ENCODE data around the gene KRTAP12-3. TPM values are rescaled to one million over a fixed set of nuclear protein-coding genes. Genes with fewer than 3 reads are reported as not detected.

The KRTAP12-3 gene
- total RNA-seq, 2 donors from 2014 or later, result not detected

- no peaks in the 10 kb centered on the region for H3K27me3 ChIP-seq (replicated peaks; ENCODE audit: insufficient read depth)
- no peak overlapping the region for H3K4me3 ChIP-seq
- H3K9me3 ChIP-seq, result no peaks in the 10 kb centered on the region
- H3K36me3 ChIP-seq, result no peaks in the 10 kb centered on the region
- no peak overlapping the region for H3K27ac ChIP-seq
- TF ChIP-seq POLR2AphosphoS5 (IDR thresholded peaks at IDR 0.05) (no peak), POLR2A (IDR thresholded peaks at IDR 0.05) (no peak), CTCF (IDR thresholded peaks at IDR 0.05) (no peak)
- no peak for DNase-seq (ENCODE audit: low spot score)
- intact Hi-C loops (cut with DNase I), result no loop called here
- no peaks in the 10 kb centered on the region for H3K4me1 ChIP-seq (replicated peaks)
- 80% methylated on average over 8 of the region's 8 CpGs for WGBS
Observed at GRCh38 chr21:44615466-44615865, 42.3 kb upstream of the KRTAP12-3 start.

- no peak for DNase-seq (ENCODE audit: low spot score)
- WGBS, result 73% methylated on average over 16 of the region's 17 CpGs
- no peaks in the 10 kb centered on the region for H3K9me3 ChIP-seq
- no peak for TF ChIP-seq POLR2AphosphoS5 (IDR thresholded peaks at IDR 0.05)
- TF ChIP-seq CTCF (IDR thresholded peaks at IDR 0.05), result no peak
- no peak for TF ChIP-seq POLR2A (IDR thresholded peaks at IDR 0.05)
- no peak overlapping the region for H3K27ac ChIP-seq
- no peaks in the 10 kb centered on the region for H3K4me1 ChIP-seq (replicated peaks)
- H3K36me3 ChIP-seq, result no peaks in the 10 kb centered on the region
- H3K27me3 ChIP-seq (replicated peaks; ENCODE audit: insufficient read depth), result no peaks in the 10 kb centered on the region
- intact Hi-C loops (cut with DNase I), result no loop called here
- H3K4me3 ChIP-seq, result no peak overlapping the region
Observed at GRCh38 chr21:44615911-44616590, 41.7 kb upstream of the KRTAP12-3 start.

GRCh38 chr21:44616591-44616926 is 41.2 kb upstream of the KRTAP12-3 start:
- H3K27ac ChIP-seq, result no peak overlapping the region
- H3K4me1 ChIP-seq (replicated peaks), result no peaks in the 10 kb centered on the region
- 51% methylated on average over 16 of the region's 16 CpGs for WGBS
- no peaks in the 10 kb centered on the region for H3K27me3 ChIP-seq (replicated peaks; ENCODE audit: insufficient read depth)
- DNase-seq (ENCODE audit: low spot score), result no peak
- no peak overlapping the region for H3K4me3 ChIP-seq
- TF ChIP-seq POLR2AphosphoS5 (IDR thresholded peaks at IDR 0.05) (no peak), CTCF (IDR thresholded peaks at IDR 0.05) (no peak), POLR2A (IDR thresholded peaks at IDR 0.05) (no peak)
- no peaks in the 10 kb centered on the region for H3K9me3 ChIP-seq
- H3K36me3 ChIP-seq, result no peaks in the 10 kb centered on the region
- intact Hi-C loops (cut with DNase I), result no loop called here

- Histone ChIP-seq H3K9me3 (no peaks in the 10 kb centered on the region), H3K27ac (no peak overlapping the region), H3K27me3 (replicated peaks; ENCODE audit: insufficient read depth) (no peaks in the 10 kb centered on the region), H3K4me3 (no peak overlapping the region), H3K4me1 (replicated peaks) (no peaks in the 10 kb centered on the region), H3K36me3 (no peaks in the 10 kb centered on the region)
- WGBS, result 69% methylated on average over 8 of the region's 8 CpGs
- no peak for DNase-seq (ENCODE audit: low spot score)
- intact Hi-C loops (cut with DNase I), result no loop called here
- TF ChIP-seq CTCF (IDR thresholded peaks at IDR 0.05), result no peak
- no peak for TF ChIP-seq POLR2A (IDR thresholded peaks at IDR 0.05)
- no peak for TF ChIP-seq POLR2AphosphoS5 (IDR thresholded peaks at IDR 0.05)
Observed at GRCh38 chr21:44617071-44617501, 40.6 kb upstream of the KRTAP12-3 start.

GRCh38 chr21:44618504-44618903 is 39.2 kb upstream of the KRTAP12-3 start:
- H3K4me1 ChIP-seq (replicated peaks), result no peaks in the 10 kb centered on the region
- no peak for DNase-seq (ENCODE audit: low spot score)
- H3K27ac ChIP-seq, result no peak overlapping the region
- no peaks in the 10 kb centered on the region for H3K36me3 ChIP-seq
- TF ChIP-seq POLR2AphosphoS5 (IDR thresholded peaks at IDR 0.05) (no peak), CTCF (IDR thresholded peaks at IDR 0.05) (no peak), POLR2A (IDR thresholded peaks at IDR 0.05) (no peak)
- no peak overlapping the region for H3K4me3 ChIP-seq
- H3K9me3 ChIP-seq, result no peaks in the 10 kb centered on the region
- no peaks in the 10 kb centered on the region for H3K27me3 ChIP-seq (replicated peaks; ENCODE audit: insufficient read depth)
- WGBS, result 44% methylated on average over 4 of the region's 4 CpGs
- intact Hi-C loops (cut with DNase I), result no loop called here
